ENCODE data around the gene IFITM10.

Gene IFITM10

GRCh38 chr11:1742869-1743584 lies 7.4 kb downstream of the IFITM10 start:
- TF ChIP-seq ZFX (IDR thresholded peaks at IDR 0.05): no peak
- no peak for TF ChIP-seq CTCF (conservative IDR thresholded peaks at IDR 0.05)
- no peak overlapping the region for H3K27ac ChIP-seq

- no peak overlapping the region for H3K27ac ChIP-seq
- TF ChIP-seq ZFX (IDR thresholded peaks at IDR 0.05): no peak
Measured at GRCh38 chr11:1742371-1742770, 8.0 kb downstream of the IFITM10 start.

- no peak overlapping the region for H3K27ac ChIP-seq
- no peak for TF ChIP-seq ZFX (IDR thresholded peaks at IDR 0.05)
- TF ChIP-seq CTCF (conservative IDR thresholded peaks at IDR 0.05): no peak
Measured at GRCh38 chr11:1741741-1742140, 8.7 kb downstream of the IFITM10 start.

- H3K27ac ChIP-seq: no peak overlapping the region
- TF ChIP-seq ZFX (IDR thresholded peaks at IDR 0.05): no peak
- no peak for TF ChIP-seq CTCF (conservative IDR thresholded peaks at IDR 0.05)
Measured at GRCh38 chr11:1740786-1741530, 9.4 kb downstream of the IFITM10 start.

GRCh38 chr11:1739576-1739975 lies 10.8 kb downstream of the IFITM10 start:
- no peak overlapping the region for H3K27ac ChIP-seq
- TF ChIP-seq ZFX (IDR thresholded peaks at IDR 0.05): no peak
- TF ChIP-seq CTCF (conservative IDR thresholded peaks at IDR 0.05): no peak

- no peak overlapping the region for H3K27ac ChIP-seq
- TF ChIP-seq ZFX (IDR thresholded peaks at IDR 0.05) (no peak), CTCF (conservative IDR thresholded peaks at IDR 0.05) (no peak)
Measured at GRCh38 chr11:1738380-1738779, 12.0 kb downstream of the IFITM10 start.

- TF ChIP-seq ZFX (IDR thresholded peaks at IDR 0.05) (no peak), CTCF (conservative IDR thresholded peaks at IDR 0.05) (no peak)
- H3K27ac ChIP-seq: no peak overlapping the region
Measured at GRCh38 chr11:1737080-1737757, 13.2 kb downstream of the IFITM10 start.
